A172 (cell line): Measurements from ENCODE around the gene PLLP. TPM values are rescaled to one million over a fixed set of nuclear protein-coding genes. Genes with fewer than 3 reads are reported as not detected.

Experiments used
- DNase-seq: peaks from one replicate; pipeline ENCODE4 v3.0.0-alpha.2; 2015; ENCODE audit warnings: low spot score
- total RNA-seq: library from RNA; depleted of rRNA; stranded (reverse); fragments of >200 nt; shearing (Covaris generic); gene quantifications from 2 replicates; pipeline ENCODE4 v1.2.3, GENCODE V29; 2014; rRNA removed

PLLP gene
- total RNA-seq, 1 experiment from 2014 or later: not detected

GRCh38 chr16:57225978-57226377 is 58.5 kb downstream of the PLLP start:
- DNase-seq: no peak

DNA sequence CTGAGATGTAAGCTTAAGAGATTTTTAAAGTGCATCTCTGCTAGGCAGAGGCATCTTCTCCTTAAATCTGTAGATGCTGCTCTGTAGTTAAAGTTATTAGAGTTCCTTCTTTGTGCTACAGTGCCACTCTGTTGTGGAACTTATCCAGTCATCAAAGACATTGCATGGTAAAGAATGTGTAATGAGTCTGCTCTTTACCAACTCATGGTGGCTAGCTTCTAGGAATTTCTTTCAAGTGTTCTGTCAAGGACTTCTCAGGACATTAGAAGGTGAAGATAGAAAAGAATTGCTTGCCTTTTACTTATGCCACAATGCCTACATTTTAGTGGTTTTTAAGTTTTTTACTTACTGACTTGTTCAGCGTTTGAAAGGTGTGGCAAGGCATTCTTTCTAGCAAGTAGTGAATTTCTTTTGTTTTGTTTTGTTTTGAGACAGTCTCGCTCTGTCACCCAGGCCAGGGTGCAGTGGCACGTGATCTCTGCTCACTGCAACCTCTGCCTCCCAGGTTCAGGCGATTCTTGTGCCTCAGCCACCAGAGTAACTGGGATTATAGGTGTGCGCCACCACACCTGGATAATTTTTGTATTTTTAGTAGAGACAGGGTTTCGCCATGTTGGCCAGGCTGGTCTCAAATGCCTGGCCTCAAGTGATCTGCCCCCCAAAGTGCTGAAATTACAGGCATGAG is 59.7 kb downstream of the PLLP start:
- no peak for DNase-seq

- DNase-seq: no peak
Observed at GRCh38 chr16:57223057-57223456, 61.4 kb downstream of the PLLP start.

- no peak for DNase-seq
Observed at GRCh38 chr16:57216968-57217367, 67.5 kb downstream of the PLLP start.

DNA sequence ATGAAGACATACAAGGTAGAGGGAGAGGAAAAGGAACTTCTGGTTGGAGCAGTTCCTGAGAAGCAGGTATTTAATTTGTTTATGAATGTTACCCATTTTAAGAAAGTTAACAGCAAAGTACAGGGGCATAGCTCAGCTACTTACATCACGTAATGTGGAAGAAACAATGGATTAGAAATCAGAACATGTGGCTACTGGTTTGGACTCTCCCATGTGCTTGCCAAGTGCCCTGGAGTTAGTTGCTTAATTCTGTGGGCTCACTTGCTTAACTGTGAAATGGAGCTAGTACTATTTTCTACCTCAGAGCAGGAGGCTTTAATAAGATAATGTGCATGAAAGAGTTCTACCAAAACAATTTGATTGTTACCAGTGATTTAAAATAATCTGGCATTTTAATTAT is 71.0 kb downstream of the PLLP start:
- DNase-seq: no peak

GRCh38 chr16:57209780-57210179 is 74.7 kb downstream of the PLLP start:
- no peak for DNase-seq

DNA sequence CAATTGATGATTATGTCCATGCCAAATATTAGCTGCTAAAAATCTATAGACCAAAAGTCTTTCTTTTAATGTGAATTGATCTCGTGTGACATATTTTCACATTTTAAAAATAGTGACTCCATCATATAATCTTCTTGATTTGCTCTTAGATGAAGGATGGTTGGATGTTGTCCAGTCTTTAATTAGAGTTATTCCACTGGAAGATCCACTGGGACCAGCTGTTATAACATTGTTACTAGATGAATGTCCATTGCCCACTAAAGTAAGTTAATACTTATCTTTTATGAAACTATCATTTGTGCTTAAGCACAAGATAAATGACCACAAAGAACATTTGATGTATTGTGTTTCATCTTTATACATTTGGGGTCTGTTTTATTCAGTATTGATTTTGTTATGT is 75.5 kb downstream of the PLLP start:
- no peak for DNase-seq

Other genes starting within 250 kb of the PLLP start
- gene CPNE2, start 192.1 kb downstream of the PLLP start, total RNA-seq: 40.5 and 43.0 TPM in 2 replicates
- gene PSME3IP1, start 98.6 kb downstream of the PLLP start, total RNA-seq: 170 and 232 TPM in 2 replicates
- 25.8 and 28.7 TPM in 2 replicates for gene RSPRY1, start 98.3 kb downstream of the PLLP start, total RNA-seq
- 165 and 172 TPM in 2 replicates for gene ARL2BP, start 39.4 kb downstream of the PLLP start, total RNA-seq
- gene CCL22, start 74.1 kb upstream of the PLLP start, total RNA-seq: not detected in 2 replicates
- 0.79 and 0.88 TPM in 2 replicates for gene CX3CL1, start 87.8 kb upstream of the PLLP start, total RNA-seq
- gene CCL17, start 120.1 kb upstream of the PLLP start, total RNA-seq: 3.4 and 14.2 TPM in 2 replicates
- gene CIAPIN1, start 162.7 kb upstream of the PLLP start, total RNA-seq: 102 and 110 TPM in 2 replicates
- gene COQ9, start 162.8 kb upstream of the PLLP start, total RNA-seq: 78.9 and 85.6 TPM in 2 replicates
- gene POLR2C, start 178.0 kb upstream of the PLLP start, total RNA-seq: 141 and 174 TPM in 2 replicates
- 61.3 and 78.6 TPM in 2 replicates for gene DOK4, start 201.8 kb upstream of the PLLP start, total RNA-seq